Skin of body (tissue), 2 donors: ENCODE results near the gene IGF2. TPM values are rescaled to one million over a fixed set of nuclear protein-coding genes. Genes with fewer than 3 reads are reported as not detected.

Experiments used
- DNase-seq: peaks from one replicate; lab custom pipeline; 2025; lab: John Stamatoyannopoulos, UW
- total RNA-seq: library from RNA; depleted of rRNA; stranded (reverse); fragments of >200 nt; gene quantifications from one replicate; pipeline ENCODE4 v1.2.3, GENCODE V29; 2014

IGF2 gene
- total RNA-seq, 1 donor from 2014 or later = 467 TPM

- DNase-seq = no peak
Observed at GRCh38 chr11:2154195-2154585, 15.0 kb upstream of the IGF2 start.

DNA sequence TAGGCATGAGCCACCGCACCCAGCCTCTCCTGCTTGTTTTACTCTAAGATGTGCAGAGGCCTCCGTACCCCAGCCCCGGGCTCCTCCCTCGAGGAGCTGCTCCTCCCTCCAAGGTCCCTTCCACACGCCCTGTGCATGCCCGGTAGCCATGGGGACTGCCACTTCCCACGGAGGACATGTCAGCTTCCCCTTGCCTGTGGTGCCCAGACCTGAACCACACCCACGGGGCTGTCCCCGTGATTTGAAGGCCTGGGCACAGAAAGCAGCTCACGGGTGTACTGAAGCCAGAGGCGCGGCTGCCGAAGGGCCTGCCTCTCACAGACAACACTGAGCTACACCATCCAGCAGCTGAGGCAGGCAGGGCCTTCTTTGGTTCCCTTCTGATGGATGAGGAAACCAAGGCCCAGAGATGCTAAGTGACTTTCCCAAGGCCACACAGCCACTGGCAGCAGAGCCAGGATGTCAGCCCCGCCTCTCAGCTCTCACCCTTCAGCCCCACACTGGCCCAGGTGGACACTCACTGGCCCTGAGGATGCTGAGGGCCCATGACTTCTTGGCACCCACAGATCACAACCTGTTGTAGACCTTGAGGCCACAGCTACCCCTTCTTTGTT lies 14.5 kb upstream of the IGF2 start:
- no peak for DNase-seq

- DNase-seq = peak; percentile 57
Observed at GRCh38 chr11:2151500-2152257, 12.5 kb upstream of the IGF2 start.

DNA sequence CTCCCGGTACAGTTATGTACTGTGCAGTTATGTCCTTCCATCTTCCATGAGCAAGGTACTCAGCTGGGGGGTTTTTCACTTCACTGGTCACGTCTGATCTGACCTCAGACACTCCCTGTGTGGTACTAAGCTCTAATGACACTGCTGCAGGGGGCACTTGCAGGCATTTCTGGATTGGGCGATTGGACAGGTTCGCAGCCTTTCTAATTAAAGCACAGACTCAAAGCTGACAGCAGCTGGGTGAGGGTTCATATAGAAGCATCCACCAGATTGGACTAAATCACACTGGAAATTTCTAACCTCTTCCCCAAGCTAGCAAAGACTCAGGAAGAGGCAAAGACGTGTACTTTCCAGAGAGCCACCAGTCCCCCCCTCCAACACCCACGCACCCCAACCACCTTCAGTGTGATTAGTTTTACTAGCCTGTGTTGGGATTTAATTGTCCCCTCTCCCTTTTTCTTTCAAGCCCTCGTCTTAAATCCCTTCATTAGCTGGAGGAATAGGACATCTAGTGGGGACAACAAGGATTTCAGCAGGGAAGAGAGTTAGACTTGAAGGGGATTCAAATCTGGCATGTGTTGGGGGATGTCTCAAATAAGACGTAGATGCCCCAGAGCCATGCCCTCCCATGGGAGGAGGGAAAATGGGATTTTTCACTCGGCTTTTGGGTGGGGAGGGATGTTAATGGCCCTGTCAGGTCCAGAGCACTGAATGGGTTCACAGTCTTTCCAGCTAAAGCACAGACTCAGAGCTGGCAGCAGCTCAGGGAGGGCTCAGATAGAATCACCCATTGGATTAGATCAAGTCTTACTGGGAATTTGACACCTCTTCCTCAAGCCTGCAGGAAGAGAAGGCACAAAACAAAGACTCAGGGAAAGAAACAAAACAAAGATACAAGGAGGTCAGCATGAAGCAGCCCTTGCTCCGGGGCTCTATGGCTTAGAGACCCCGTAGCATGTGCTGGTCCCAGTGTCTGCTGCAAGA lies 11.0 kb upstream of the IGF2 start:
- DNase-seq = peak; percentile 82

DNA sequence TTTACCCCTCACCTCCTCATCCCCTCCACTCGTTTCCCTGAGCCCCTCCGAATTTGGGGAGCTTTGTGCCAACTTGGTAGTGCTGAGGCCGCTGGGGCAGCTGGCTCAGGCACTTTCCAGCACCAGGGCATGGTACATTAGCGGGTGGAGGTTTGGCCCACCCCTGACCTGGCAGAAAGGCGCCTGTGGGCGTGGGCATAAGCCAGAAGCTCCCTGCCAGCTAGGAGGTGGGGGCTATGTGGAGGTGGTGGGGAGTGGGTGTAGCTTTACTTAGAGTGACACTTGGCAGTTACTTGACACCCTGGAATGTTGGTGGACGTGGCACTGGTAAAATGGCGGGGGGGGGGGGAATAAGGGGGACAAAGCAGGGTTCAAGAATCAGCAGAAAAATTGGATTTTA lies 10.3 kb upstream of the IGF2 start:
- DNase-seq = no peak

DNA sequence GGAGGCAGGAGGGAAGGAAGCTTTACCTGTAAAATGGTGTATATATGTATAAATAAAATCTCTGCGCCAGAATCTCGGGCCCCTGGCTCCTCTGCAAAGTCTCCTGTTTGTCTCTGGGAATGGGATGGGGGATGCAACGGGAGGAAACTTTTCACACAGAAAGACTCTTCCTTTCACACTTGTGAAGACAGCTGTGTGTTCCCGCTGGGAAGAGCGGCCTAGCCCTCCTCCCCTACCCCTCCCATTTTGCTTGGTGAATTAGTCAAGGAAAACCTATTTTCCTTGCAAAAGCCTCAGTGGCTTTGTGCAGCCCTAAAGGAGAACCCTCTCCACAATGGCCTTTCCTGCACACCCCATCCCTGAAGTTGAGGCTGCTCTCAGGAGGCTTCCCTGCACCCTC lies 9.4 kb upstream of the IGF2 start:
- peak; percentile 18 for DNase-seq

DNA sequence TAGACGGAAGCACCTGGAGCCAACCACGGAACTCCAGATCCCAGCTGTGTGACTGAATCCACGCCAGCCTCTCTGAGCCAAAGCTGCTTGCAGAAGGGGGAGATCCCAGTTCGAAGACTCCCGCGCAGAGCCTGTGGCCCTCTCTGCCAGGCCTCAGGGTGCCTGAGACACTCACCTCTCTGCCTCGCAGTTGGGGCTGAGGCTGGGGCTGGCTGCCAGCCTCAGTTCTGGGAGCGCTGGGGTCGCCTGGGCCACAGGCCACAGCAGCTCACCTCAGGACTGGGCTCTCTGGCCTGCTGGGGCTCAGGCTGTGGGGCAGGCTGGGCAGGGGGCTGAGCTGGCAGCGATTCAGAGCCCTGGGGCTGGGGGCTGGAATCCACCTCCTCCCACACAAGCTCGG lies 8.2 kb upstream of the IGF2 start:
- DNase-seq = no peak

DNA sequence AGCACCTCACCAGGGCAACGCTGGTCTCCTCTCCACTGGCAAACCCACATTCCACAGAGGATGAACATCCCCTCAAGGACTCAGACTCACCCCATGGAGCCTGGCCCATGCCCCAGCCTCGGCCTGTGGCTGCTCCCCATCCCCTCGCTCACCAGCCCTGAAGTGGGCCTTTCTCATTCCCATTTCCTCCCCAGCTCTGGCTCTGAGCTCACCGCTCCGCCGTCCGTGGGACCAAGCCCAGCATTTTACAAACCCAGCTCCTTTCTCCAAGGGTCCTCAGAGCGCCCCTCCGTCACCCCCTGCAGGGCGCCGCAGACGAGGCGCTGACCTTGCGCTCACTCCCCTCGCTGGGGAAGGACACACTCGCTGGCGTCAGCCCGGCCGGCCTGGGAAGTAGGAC lies 6.9 kb upstream of the IGF2 start:
- DNase-seq = no peak

DNA sequence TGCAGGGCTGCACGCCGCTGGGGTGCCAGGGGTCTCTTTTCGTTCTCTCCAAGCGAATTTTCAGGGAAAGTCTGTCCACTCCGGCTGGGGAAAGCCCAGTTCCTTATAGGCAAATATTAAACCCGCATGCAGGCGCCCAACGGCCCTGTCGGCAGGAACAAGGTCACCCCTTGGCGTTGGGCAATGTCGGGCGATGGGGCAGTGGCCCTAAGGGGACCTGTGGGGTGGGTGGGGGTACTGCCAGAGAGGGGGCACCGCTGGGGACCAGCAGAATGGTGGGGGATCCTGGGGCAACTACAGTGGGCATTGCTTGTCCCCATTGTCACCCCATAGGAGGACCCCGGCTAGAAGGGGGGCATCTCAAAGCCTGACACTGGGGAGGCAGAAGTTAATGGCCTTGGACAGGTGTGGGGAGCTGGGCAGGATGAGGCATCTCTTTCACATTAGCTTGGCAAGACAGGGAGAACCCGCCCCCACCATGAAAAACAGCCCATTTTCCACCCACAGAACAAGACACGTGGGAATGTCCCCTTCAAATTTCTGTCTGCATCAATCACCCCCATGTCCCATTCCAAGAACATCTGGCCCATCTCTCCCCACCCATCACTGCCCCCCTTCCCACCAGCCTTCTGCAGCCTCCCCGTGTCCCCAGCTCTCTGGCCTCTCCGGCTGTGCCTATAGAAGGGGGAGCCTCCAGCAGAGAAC lies 5.5 kb upstream of the IGF2 start:
- no peak for DNase-seq

GRCh38 chr11:2143799-2144543 lies 4.8 kb upstream of the IGF2 start:
- no peak for DNase-seq

- DNase-seq = no peak
Observed at GRCh38 chr11:2143477-2143798, 4.2 kb upstream of the IGF2 start.

- no peak for DNase-seq
Observed at GRCh38 chr11:2142762-2143202, 3.6 kb upstream of the IGF2 start.

- no peak for DNase-seq
Observed at GRCh38 chr11:2142300-2142759, 3.1 kb upstream of the IGF2 start.

GRCh38 chr11:2140411-2141400 lies 1.5 kb upstream of the IGF2 start:
- no peak for DNase-seq

GRCh38 chr11:2139621-2140337 lies 590 bp upstream of the IGF2 start:
- DNase-seq = no peak

DNA sequence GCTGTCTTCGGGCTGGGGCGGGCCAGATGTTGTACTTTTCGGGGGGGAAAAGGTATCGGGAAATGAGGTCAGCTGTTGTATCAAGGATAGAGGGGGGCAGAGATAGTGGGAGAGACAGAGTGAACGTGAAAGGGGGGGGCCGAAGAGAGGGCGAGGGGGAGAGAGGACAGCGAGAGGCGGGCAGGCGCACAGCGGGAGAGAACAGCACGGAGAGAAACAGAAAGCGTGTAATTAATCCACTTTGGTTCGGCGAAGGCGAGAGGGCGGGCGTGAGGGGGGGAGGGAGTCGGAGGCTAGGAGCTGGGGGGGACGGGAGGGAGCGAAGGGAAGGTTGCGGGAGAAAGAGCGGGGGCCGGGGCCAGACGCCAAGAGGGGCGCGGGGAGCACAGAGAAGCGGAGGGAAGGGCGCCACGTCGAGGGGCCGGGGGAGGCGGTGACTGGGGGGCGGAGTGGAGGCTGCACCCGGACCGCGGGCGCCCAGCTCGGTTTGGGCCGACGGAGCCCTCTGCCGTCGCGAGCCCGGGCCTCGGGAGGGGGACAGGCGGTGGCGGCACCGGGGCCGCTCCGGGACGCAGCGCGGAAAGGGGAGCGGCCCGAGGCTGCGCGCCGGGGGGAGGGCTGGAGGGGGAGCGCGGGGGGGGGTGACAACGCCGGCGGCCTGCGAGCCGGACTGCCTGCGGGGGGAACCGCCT lies 612 bp downstream of the IGF2 start:
- no peak for DNase-seq

GRCh38 chr11:2138068-2138430 lies 1.1 kb downstream of the IGF2 start:
- no peak for DNase-seq
